ENCODE measurements around the gene MAN1C1.

The MAN1C1 gene

DNA sequence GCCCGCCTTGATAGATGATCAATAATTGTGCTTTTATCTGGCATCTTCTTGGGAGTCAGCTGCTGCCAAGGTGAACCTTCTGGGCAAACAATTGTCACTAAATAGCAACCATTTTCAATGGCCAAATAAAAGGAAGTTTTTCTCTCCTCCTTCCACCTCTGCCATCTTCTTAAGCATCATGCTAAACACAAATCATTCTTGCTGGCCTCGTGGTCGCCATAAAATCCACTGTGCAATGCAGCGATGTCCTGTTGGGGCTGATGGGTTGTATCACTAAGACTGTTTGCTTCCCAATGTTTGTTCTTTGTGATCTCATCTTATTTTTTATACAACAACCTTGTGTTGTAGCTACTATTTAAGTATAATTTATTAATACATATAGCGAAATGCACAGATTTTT lies 8.0 kb downstream of the MAN1C1 start:
- no peak overlapping the region for H3K4me3 ChIP-seq (replicated peaks; ENCODE audit: low read depth, low read length)
- no peaks in the 10 kb centered on the region for H3K36me3 ChIP-seq (ENCODE audit: control insufficient read depth, insufficient read depth, low read length)
- TF ChIP-seq, protein P1, sequence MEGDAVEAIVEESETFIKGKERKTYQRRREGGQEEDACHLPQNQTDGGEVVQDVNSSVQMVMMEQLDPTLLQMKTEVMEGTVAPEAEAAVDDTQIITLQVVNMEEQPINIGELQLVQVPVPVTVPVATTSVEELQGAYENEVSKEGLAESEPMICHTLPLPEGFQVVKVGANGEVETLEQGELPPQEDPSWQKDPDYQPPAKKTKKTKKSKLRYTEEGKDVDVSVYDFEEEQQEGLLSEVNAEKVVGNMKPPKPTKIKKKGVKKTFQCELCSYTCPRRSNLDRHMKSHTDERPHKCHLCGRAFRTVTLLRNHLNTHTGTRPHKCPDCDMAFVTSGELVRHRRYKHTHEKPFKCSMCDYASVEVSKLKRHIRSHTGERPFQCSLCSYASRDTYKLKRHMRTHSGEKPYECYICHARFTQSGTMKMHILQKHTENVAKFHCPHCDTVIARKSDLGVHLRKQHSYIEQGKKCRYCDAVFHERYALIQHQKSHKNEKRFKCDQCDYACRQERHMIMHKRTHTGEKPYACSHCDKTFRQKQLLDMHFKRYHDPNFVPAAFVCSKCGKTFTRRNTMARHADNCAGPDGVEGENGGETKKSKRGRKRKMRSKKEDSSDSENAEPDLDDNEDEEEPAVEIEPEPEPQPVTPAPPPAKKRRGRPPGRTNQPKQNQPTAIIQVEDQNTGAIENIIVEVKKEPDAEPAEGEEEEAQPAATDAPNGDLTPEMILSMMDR (IDR thresholded peaks at IDR 0.05; ENCODE audit: insufficient read depth, low read length, poor library complexity, severe bottlenecking): no peak
- no peak for DNase-seq (ENCODE audit: extremely low read depth, insufficient read length)
- H3K27me3 ChIP-seq (replicated peaks; ENCODE audit: control insufficient read depth, insufficient read depth, low read length): no peaks in the 10 kb centered on the region

DNA sequence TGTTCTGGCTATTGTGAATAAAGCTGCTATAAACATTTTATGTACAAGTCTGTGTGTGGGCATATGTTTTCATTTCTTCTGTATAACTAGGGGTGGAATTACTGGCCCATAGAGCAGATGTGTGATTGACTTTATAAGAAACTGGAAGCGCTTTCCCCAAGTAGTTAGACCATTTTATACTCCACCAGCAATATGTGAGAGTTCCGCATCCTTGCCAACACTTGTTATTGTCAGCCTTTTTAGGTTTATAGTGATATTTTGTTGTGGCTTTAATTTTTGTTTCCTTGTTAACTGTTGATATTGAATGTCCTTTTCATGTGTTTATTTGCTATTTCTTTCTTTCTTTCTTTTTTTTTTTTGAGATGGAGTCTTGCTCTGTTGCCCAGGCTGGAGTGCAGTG lies 9.4 kb downstream of the MAN1C1 start:
- no peak for DNase-seq (ENCODE audit: extremely low read depth, insufficient read length)
- no peak overlapping the region for H3K4me3 ChIP-seq (replicated peaks; ENCODE audit: low read depth, low read length)
- H3K36me3 ChIP-seq (ENCODE audit: control insufficient read depth, insufficient read depth, low read length): no peaks in the 10 kb centered on the region
- TF ChIP-seq, protein P1 (IDR thresholded peaks at IDR 0.05; ENCODE audit: insufficient read depth, low read length, poor library complexity, severe bottlenecking): no peak
- H3K27me3 ChIP-seq (replicated peaks; ENCODE audit: control insufficient read depth, insufficient read depth, low read length): no peaks in the 10 kb centered on the region

DNA sequence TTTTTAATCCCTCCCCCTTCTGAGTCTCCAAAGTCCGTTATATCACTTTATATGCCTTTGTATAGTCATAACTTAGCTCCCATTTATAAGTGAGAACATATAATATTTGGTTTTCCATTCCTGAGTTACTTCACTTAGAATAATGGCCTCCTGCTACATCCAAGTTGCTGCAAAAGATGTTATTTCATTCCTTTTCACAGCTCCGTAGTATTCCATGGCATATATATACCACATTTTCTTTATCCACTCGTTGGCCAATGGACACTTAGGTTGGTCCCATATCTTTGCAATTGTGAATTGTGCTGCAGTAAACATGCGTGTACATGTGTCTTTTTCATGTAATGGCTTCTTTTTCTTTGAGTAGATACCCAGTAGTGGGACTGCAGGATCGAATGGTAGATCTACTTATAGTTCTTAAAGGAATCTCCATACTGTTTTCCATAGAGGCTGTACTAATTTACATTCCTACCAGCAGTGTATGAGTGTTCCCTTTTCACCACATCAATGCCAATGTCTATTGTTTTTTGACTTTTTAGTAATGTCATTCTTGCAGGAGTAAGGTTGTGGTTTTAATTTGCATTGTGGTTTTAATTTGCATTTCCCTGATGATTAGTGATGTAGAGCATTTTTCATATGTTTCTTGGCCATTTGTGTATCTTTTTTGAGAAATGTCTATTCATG lies 12.3 kb downstream of the MAN1C1 start:
- Histone ChIP-seq H3K4me3 (replicated peaks; ENCODE audit: low read depth, low read length) (no peak overlapping the region), H3K27me3 (replicated peaks; ENCODE audit: control insufficient read depth, insufficient read depth, low read length) (no peaks in the 10 kb centered on the region), H3K36me3 (ENCODE audit: control insufficient read depth, insufficient read depth, low read length) (no peaks in the 10 kb centered on the region)
- TF ChIP-seq, protein P1 (IDR thresholded peaks at IDR 0.05; ENCODE audit: insufficient read depth, low read length, poor library complexity, severe bottlenecking): no peak
- no peak for DNase-seq (ENCODE audit: extremely low read depth, insufficient read length)

DNA sequence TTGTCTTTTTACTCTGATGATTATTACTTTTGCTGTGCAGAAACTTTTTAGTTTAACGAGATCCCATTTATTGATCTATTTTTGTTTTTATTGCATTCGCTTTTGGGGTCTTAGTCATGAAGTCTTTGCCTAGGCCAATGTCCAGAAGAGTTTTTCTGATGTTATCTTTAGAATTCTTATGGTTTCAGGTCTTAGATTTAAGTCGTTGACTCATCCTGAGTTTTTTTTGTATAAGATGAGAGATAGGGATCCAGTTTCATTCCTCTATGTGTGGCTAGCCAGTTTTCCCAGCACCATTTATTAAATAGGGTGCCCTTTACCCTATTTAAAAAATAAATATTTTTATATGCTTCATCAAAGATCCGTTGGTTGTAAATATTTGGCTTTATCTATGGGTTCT lies 13.2 kb downstream of the MAN1C1 start:
- TF ChIP-seq, protein P1 (IDR thresholded peaks at IDR 0.05; ENCODE audit: insufficient read depth, low read length, poor library complexity, severe bottlenecking): no peak
- Histone ChIP-seq H3K36me3 (ENCODE audit: control insufficient read depth, insufficient read depth, low read length) (no peaks in the 10 kb centered on the region), H3K27me3 (replicated peaks; ENCODE audit: control insufficient read depth, insufficient read depth, low read length) (no peaks in the 10 kb centered on the region), H3K4me3 (replicated peaks; ENCODE audit: low read depth, low read length) (no peak overlapping the region)
- DNase-seq (ENCODE audit: extremely low read depth, insufficient read length): no peak

DNA sequence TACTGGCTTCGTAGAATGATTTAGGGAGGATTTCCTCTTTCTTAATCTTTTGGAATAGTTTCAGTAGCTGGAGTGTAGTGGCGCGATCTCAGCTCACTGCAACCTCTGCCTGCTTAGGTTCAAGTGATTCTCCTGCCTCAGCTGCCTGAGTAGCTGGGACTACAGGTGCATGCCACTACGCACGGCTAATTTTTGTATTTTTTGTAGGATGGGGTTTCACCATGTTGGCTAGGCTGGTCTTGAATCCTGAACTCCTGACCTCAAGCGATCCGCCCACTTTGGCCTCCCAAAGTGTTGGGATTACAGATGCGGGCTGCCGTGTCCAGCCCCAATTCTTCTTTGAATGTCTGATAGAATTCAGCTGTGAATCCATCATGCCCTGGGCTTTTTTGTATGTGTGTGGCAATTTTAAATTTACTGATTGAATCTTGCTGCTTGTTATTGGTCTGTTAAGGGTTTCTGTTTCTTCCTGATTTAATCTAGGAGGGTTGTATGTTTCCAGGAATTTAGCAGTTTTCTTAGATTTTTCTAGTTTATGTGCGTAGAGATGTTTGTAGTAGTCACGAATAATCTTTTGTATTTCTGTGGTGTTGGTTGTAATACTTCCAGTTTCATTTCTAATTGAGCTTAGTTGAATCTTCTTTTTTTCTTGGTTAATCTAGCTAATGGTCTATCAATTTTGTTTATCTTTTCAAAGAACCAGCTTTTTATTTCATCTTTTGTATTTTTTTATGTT lies 15.3 kb downstream of the MAN1C1 start:
- H3K4me3 ChIP-seq (replicated peaks; ENCODE audit: low read depth, low read length): no peak overlapping the region
- DNase-seq (ENCODE audit: extremely low read depth, insufficient read length): no peak
- TF ChIP-seq, protein P1 (IDR thresholded peaks at IDR 0.05; ENCODE audit: insufficient read depth, low read length, poor library complexity, severe bottlenecking): no peak

More for the DNA sequence above, 15.3 kb downstream of the MAN1C1 start:
- Histone ChIP-seq H3K36me3 (ENCODE audit: control insufficient read depth, insufficient read depth, low read length) (no peaks in the 10 kb centered on the region), H3K27me3 (replicated peaks; ENCODE audit: control insufficient read depth, insufficient read depth, low read length) (no peaks in the 10 kb centered on the region)

Data from GM06990 (cell line).